Measurements from ENCODE around the gene OOSP2. TPM values are rescaled to one million over a fixed set of nuclear protein-coding genes. Genes with fewer than 3 reads are reported as not detected.

Gene OOSP2
- total and polyA plus RNA-seq, 2 of the 4 experiments (the other 2 are of a cell fraction), result not detected

GRCh38 chr11:60059052-60059451 lies 18.8 kb downstream of the OOSP2 start:
- POLR2A ChIA-PET (ENCODE audit: unreplicated experiment), result no interaction called here
- ATAC-seq (ENCODE audit: low read depth) (no peak), DNase-seq (no peak)
- CTCF ChIA-PET, result no interaction called here
- Histone ChIP-seq H3K14ac (replicated peaks; ENCODE audit: low read depth, low read length) (no peak overlapping the region), H4K20me1 (ENCODE audit: insufficient read depth, low read length) (no peaks in the 10 kb centered on the region), H2BK5ac (ENCODE audit: low read depth, low read length, poor library complexity, severe bottlenecking) (no peak overlapping the region), H3K27ac (ENCODE audit: insufficient read depth, low read length) (no peak overlapping the region), H3K4me1 (ENCODE audit: control insufficient read depth, insufficient read depth, low read length) (no peaks in the 10 kb centered on the region), H2AK9ac (replicated peaks; ENCODE audit: low read depth, low read length, poor library complexity) (no peak overlapping the region), H3K36me3 (ENCODE audit: control insufficient read depth, insufficient read depth, low read length) (no peaks in the 10 kb centered on the region), H2AK5ac (ENCODE audit: low read depth, low read length) (no peak overlapping the region), H3K4me3 (ENCODE audit: insufficient read depth, low read depth, low read length) (no peak overlapping the region), H3K27me3 (ENCODE audit: control insufficient read depth, insufficient read depth, low read length) (no peaks in the 10 kb centered on the region), H4K5ac (ENCODE audit: low read depth, low read length) (no peak overlapping the region), H2BK15ac (ENCODE audit: low read depth, low read length) (no peak overlapping the region), H3K9me3 (ENCODE audit: control insufficient read depth, insufficient read depth, low read length) (peaks cover 4% of the 10 kb centered on the region), H4K8ac (ENCODE audit: low read depth in 2 of 2, low read length in 2 of 2) (no peak overlapping the region), H3K9me1 (ENCODE audit: insufficient read depth, low read length) (no peaks in the 10 kb centered on the region), H2AFZ (replicated peaks; ENCODE audit: low read length, poor library complexity) (no peak overlapping the region), H3K56ac (ENCODE audit: extremely low read depth, insufficient read depth, low read length) (no peak overlapping the region), H3K23ac (ENCODE audit: low read depth, low read length) (no peak overlapping the region), H3K9ac (ENCODE audit: low read depth, low read length) (no peak overlapping the region), H2BK120ac (ENCODE audit: low read depth, low read length) (no peak overlapping the region), H3K79me1 (ENCODE audit: low read depth in 1 of 2, low read length in 2 of 2) (no peaks in the 10 kb centered on the region), H4K91ac (ENCODE audit: insufficient read depth, low read depth, low read length) (no peak overlapping the region), H3K4me2 (ENCODE audit: low read depth, low read length) (no peak overlapping the region), H3K18ac (ENCODE audit: low read depth, low read length) (no peak overlapping the region), H3K4ac (ENCODE audit: low read depth, low read length) (no peak overlapping the region), H2BK20ac (ENCODE audit: low read depth, low read length) (no peak overlapping the region)
- intact Hi-C loops (cut with micrococcal nuclease) (no loop called here), in situ Hi-C loops (cut with MboI; ENCODE audit: low sequenced_read_pairs) (no loop called here), dilution Hi-C loops (cut with HindIII; ENCODE audit: low sequenced_read_pairs, unreplicated experiment) (no loop called here)
- no TSS peak for BruUV-seq (replicated peaks)
- TF ChIP-seq MAFK (IDR thresholded peaks at IDR 0.05; ENCODE audit: low read depth, low read length) (no peak), ELK1 (IDR thresholded peaks at IDR 0.05; ENCODE audit: borderline replicate concordance, low read depth, low read length) (no peak), MAZ (IDR thresholded peaks at IDR 0.05; ENCODE audit: borderline replicate concordance, low read depth, low read length) (no peak)
- WGBS, 2 experiments (ENCODE audit: extremely low coverage in 2 of 2, insufficient read length in 1 of 2), result no CpG with 5 or more reads among the region's 3 CpGs
